AG10803 (cell line): Measurements from ENCODE around the gene TTC28.
"Not testable (repeated sequence)": the region's sequence is repeated elsewhere in the genome, so short reads cannot be mapped to it uniquely, and the experiment has no call there.

Experiments used
- DNase-seq: peaks from one replicate; pipeline ENCODE4 v3.0.0; 2010; ENCODE audit warnings: low read depth
- H3K4me3 ChIP-seq: 2 replicates; pipeline ENCODE4 v1.5.1; 2011; ENCODE audit warnings: mild to moderate bottlenecking, low read length, control low read depth
- TF ChIP-seq, protein P1 (sequence below): conservative IDR thresholded peaks from 2 replicates; pipeline ENCODE4 v1.5.1; 2011; ENCODE audit warnings: mild to moderate bottlenecking, low read length, control low read depth, inconsistent platforms

The TTC28 gene

DNA sequence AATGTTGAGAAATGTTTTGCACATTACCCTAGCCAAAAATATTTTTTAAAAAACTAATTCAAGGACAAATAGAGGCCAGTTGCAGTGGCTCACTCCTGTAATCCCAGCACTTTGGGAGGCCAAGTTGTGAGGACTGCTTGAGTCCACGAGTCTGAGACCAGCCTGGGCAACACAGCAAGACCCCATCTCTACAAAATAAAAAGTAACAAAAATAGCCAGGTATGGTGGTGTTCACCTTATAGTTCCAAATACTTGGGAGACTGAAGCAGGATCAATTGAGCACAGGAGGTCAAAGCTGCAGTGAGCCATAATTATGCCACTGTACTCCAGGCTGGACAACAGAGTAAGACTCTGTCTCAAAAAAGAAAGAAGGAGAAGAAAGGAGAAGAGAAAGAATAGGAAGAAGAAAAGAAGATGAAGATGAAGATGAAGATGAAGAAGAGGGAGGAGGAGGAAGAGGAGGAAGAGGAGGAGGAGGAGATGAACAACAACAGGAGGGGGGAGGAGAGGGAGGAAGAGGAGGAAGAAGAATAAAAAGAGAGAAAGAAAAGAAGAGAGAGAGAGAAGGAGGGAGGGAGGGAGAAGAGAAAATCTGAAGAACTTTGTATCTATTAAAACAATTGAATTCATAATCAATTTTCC, 136.5 kb downstream of the TTC28 start:
- H3K4me3 ChIP-seq = no peak overlapping the region
- no peak for DNase-seq
- TF ChIP-seq, protein P1, sequence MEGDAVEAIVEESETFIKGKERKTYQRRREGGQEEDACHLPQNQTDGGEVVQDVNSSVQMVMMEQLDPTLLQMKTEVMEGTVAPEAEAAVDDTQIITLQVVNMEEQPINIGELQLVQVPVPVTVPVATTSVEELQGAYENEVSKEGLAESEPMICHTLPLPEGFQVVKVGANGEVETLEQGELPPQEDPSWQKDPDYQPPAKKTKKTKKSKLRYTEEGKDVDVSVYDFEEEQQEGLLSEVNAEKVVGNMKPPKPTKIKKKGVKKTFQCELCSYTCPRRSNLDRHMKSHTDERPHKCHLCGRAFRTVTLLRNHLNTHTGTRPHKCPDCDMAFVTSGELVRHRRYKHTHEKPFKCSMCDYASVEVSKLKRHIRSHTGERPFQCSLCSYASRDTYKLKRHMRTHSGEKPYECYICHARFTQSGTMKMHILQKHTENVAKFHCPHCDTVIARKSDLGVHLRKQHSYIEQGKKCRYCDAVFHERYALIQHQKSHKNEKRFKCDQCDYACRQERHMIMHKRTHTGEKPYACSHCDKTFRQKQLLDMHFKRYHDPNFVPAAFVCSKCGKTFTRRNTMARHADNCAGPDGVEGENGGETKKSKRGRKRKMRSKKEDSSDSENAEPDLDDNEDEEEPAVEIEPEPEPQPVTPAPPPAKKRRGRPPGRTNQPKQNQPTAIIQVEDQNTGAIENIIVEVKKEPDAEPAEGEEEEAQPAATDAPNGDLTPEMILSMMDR = no peak

- no peak overlapping the region for H3K4me3 ChIP-seq
- DNase-seq = no peak
Observed at GRCh38 chr22:28541137-28541536, 138.5 kb downstream of the TTC28 start.

GRCh38 chr22:28538922-28539321, 140.7 kb downstream of the TTC28 start:
- H3K4me3 ChIP-seq = no peak overlapping the region
- no peak for DNase-seq
- TF ChIP-seq, protein P1 = no peak

More at GRCh38 chr22:28541137-28541536, 138.5 kb downstream of the TTC28 start:
- TF ChIP-seq, protein P1 = no peak

GRCh38 chr22:28530565-28530964, 149.1 kb downstream of the TTC28 start:
- H3K4me3 ChIP-seq, DNase-seq: not testable (repeated sequence)

GRCh38 chr22:28529144-28529543, 150.5 kb downstream of the TTC28 start:
- DNase-seq, H3K4me3 ChIP-seq: not testable (repeated sequence)

DNA sequence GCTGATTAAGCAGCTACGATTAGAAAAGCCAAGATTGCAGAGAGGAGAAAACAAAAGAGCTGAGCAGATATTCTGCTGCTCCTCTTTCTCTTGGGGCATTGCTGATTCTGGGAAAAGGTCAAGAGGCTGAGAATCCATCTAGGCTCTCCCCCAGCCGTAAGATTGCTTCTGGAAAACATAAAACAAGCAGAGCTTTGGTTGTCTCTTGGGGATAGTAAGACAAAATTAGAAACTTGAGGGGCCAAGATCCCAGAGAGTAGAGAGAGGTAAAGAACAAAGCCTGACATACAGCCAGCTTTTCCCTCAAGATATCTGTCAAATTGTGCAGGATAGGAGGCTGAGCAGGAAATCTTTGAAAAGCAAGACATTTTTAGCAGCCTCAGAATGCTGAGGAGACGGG, 158.2 kb downstream of the TTC28 start:
- no peak for DNase-seq
- TF ChIP-seq, protein P1 = no peak
- H3K4me3 ChIP-seq = no peak overlapping the region

GRCh38 chr22:28514321-28514821, 165.3 kb downstream of the TTC28 start:
- TF ChIP-seq, protein P1 = no peak
- H3K4me3 ChIP-seq = no peak overlapping the region
- DNase-seq = peak; percentile 15

DNA sequence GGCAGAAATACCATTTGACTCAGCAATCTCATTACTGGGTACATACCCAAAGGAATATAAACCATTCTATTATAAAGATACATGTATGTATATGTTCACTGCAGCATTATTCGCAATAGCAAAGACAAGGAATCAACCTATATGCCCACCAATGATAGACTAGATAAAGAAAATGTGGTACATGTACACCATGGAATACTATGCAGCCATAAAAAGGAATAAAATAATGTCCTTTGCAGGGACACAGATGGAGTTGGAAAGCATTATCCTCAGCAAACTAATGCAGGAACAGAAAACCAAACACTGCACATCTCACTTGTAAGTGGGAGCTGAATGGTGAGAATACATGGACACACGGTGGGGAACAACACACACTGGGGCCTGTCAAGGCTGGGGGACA, 167.3 kb downstream of the TTC28 start:
- not testable (repeated sequence) for H3K4me3 ChIP-seq, DNase-seq

DNA sequence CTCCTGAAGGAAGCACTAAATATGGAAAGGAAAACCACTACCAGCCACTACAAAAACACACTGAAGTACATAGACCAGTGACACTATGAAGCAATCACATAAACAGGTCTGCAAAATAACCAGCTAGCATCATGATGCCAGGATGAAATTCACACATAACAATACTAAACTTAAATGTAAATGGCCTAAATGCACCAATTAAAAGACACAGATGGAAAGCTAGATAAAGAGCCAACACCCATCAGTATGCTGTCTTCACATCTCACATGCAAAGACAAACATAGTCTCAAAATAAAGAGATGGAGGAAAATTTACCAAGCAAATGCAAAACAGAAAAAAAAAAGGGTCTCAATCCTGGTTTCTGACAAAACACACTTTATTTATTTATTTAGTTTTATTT, 171.7 kb downstream of the TTC28 start:
- no peak overlapping the region for H3K4me3 ChIP-seq
- DNase-seq = no peak
- TF ChIP-seq, protein P1 = no peak
